LNCaP clone FGC (cell line): ENCODE results near the gene CA12.
A peak's percentile ranks its signal among the peaks of the same experiment; 100 is the strongest.

Experiments used
- DNase-seq: peaks from one replicate; pipeline ENCODE4 v3.0.0-alpha.2; 2011; ENCODE audit warnings: low read depth
- H3K4me3 ChIP-seq: 2 replicates; pipeline ENCODE4 v1.5.1; 2011; ENCODE audit warnings: mild to moderate bottlenecking, low read depth, low read length, control low read depth
- TF ChIP-seq, protein P1 (sequence below): IDR thresholded peaks from 2 replicates; pipeline ENCODE4 v1.5.1; 2012; ENCODE audit warnings: mild to moderate bottlenecking; ENCODE audit not compliant: control insufficient read depth, insufficient read depth; ENCODE audit errors: extremely low read depth

The CA12 gene

GRCh38 chr15:63392361-63393009 is 10.8 kb upstream of the CA12 start:
- TF ChIP-seq, protein P1, sequence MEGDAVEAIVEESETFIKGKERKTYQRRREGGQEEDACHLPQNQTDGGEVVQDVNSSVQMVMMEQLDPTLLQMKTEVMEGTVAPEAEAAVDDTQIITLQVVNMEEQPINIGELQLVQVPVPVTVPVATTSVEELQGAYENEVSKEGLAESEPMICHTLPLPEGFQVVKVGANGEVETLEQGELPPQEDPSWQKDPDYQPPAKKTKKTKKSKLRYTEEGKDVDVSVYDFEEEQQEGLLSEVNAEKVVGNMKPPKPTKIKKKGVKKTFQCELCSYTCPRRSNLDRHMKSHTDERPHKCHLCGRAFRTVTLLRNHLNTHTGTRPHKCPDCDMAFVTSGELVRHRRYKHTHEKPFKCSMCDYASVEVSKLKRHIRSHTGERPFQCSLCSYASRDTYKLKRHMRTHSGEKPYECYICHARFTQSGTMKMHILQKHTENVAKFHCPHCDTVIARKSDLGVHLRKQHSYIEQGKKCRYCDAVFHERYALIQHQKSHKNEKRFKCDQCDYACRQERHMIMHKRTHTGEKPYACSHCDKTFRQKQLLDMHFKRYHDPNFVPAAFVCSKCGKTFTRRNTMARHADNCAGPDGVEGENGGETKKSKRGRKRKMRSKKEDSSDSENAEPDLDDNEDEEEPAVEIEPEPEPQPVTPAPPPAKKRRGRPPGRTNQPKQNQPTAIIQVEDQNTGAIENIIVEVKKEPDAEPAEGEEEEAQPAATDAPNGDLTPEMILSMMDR, result no peak
- H3K4me3 ChIP-seq, result no peak overlapping the region
- no peak for DNase-seq

GRCh38 chr15:63391669-63392360 is 10.2 kb upstream of the CA12 start:
- H3K4me3 ChIP-seq, result no peak overlapping the region
- TF ChIP-seq, protein P1, result no peak
- DNase-seq, result no peak

DNA sequence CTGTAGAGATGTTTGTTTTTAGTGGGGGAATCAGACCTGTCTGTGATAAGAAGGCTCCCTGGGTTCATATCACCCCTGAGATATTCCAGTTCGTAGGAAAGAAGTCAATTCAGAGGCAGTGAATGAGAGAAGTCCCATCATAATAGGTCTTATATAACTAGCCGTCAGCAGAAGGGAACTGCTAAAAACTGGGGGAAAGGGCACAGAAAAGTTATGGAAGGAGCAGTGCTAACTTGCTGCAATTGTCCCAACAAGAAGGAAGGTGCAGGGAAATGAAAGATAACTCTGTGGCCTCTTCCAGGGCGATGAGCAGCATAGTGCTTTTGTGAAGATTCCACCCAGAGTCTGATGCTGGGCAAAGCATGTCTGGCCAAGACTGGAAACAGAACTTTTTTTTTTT is 9.0 kb upstream of the CA12 start:
- TF ChIP-seq, protein P1, result no peak
- H3K4me3 ChIP-seq, result no peak overlapping the region

GRCh38 chr15:63389902-63390670 is 8.4 kb upstream of the CA12 start:
- TF ChIP-seq, protein P1, result no peak
- no peak overlapping the region for H3K4me3 ChIP-seq
- DNase-seq, result peak; percentile 78

More for the DNA sequence above, 9.0 kb upstream of the CA12 start:
- DNase-seq, result no peak

GRCh38 chr15:63388511-63388910 is 6.9 kb upstream of the CA12 start:
- no peak for DNase-seq
- H3K4me3 ChIP-seq, result no peak overlapping the region
- TF ChIP-seq, protein P1, result no peak

- TF ChIP-seq, protein P1, result no peak
- no peak for DNase-seq
Observed at GRCh38 chr15:63387748-63388493, 6.3 kb upstream of the CA12 start.

More at GRCh38 chr15:63387748-63388493, 6.3 kb upstream of the CA12 start:
- H3K4me3 ChIP-seq, result no peak overlapping the region
